CD4-positive, CD25-positive, alpha-beta regulatory T cell (primary cell): ENCODE data around the gene FAM120A. TPM values are rescaled to one million over a fixed set of nuclear protein-coding genes. Genes with fewer than 3 reads are reported as not detected.

Experiments
- ATAC-seq, 2 donors: fragments of 150-1000 bp; cut with Tn5 transposase; one replicate each; pipeline ENCODE4 v1.10.0; 2021; ENCODE audit warnings: low read depth in 2 of 2, moderate number of reproducible peaks in 2 of 2, moderate library complexity in 1 of 2
- DNase-seq, 3 donors: peaks; one replicate each; pipeline versions ENCODE4 v3.0.0 to v3.0.0-alpha.2; 2012 to 2022; ENCODE audit warnings: mixed read lengths in 1 of 3
- H3K27ac ChIP-seq: one replicate; pipeline ENCODE4 v1.7.0; 2013; ENCODE audit warnings: mild to moderate bottlenecking, low read length; ENCODE audit not compliant: insufficient read depth, poor library complexity, severe bottlenecking
- H3K27me3 ChIP-seq: one replicate; pipeline ENCODE4 v1.7.0; 2013; ENCODE audit warnings: low read length; ENCODE audit not compliant: control insufficient read depth, insufficient read depth
- H3K36me3 ChIP-seq: one replicate; pipeline ENCODE4 v1.7.0; 2013; ENCODE audit warnings: mild to moderate bottlenecking, low read length, moderate library complexity; ENCODE audit not compliant: control insufficient read depth, insufficient read depth
- H3K4me1 ChIP-seq: 2 replicates; pipeline ENCODE4 v1.7.0; 2013; ENCODE audit warnings: mild to moderate bottlenecking, low read length; ENCODE audit not compliant: insufficient read depth, control insufficient read depth, poor library complexity, severe bottlenecking
- H3K4me3 ChIP-seq: one replicate; pipeline ENCODE4 v1.7.0; 2013; ENCODE audit warnings: low read depth, mild to moderate bottlenecking, low read length, moderate library complexity
- H3K9me3 ChIP-seq, 2 experiments: 1 replicate in 1 of 2; 2 replicates in 1 of 2; pipeline ENCODE4 v1.7.0; 2013; ENCODE audit warnings: low read length in 2 of 2, mild to moderate bottlenecking in 1 of 2, moderate library complexity in 1 of 2; ENCODE audit not compliant: control insufficient read depth in 2 of 2
- H3K27ac Mint-ChIP-seq, 3 donors: one replicate each; pipeline ENCODE4 v1.8.0; 2020 to 2022; ENCODE audit warnings: mild to moderate bottlenecking in 3 of 3, mixed read lengths in 3 of 3, moderate library complexity in 2 of 3
- H3K27me3 Mint-ChIP-seq: one replicate; pipeline ENCODE4 v1.8.0; 2022; ENCODE audit warnings: mild to moderate bottlenecking, mixed read lengths
- H3K36me3 Mint-ChIP-seq: one replicate; pipeline ENCODE4 v1.8.0; 2020; ENCODE audit warnings: mixed read lengths
- H3K4me1 Mint-ChIP-seq, 4 donors: one replicate each; pipeline ENCODE4 v1.8.0; 2020 to 2022; ENCODE audit warnings: mixed read lengths in 4 of 4, mild to moderate bottlenecking in 1 of 4
- H3K4me3 Mint-ChIP-seq, 4 donors: one replicate each; pipeline ENCODE4 v1.8.0; 2020 to 2022; ENCODE audit warnings: mild to moderate bottlenecking in 4 of 4, mixed read lengths in 4 of 4, moderate library complexity in 3 of 4
- H3K9me3 Mint-ChIP-seq, 7 donors: one replicate each; pipeline ENCODE4 v1.8.0; 2020 to 2022; ENCODE audit warnings: mixed read lengths in 7 of 7, mild to moderate bottlenecking in 3 of 7, moderate library complexity in 2 of 7
- polyA plus RNA-seq, 4 donors: library from polyadenylated mRNA; unstranded; fragments of 300-500 nt; fragmentation: Illumina TruSeq; gene quantifications; one replicate each; pipeline ENCODE4 v1.2.3, GENCODE V29; 2021
- total RNA-seq: library from RNA; stranded (reverse); gene quantifications from one replicate; pipeline ENCODE4 v1.2.3, GENCODE V29; 2022

Gene FAM120A
- total and polyA plus RNA-seq, 5 donors from 2014 or later, result 11.3 to 95.7 (median 12.9) TPM

GRCh38 chr9:93500571-93501298 lies 49.2 kb downstream of the FAM120A start:
- no peaks in the 10 kb centered on the region for H3K27me3 Mint-ChIP-seq
- H3K27ac ChIP-seq, result peak overlapping the region; percentile 65
- peaks cover 14% of the 10 kb centered on the region for H3K4me1 ChIP-seq
- no peaks in the 10 kb centered on the region for H3K9me3 Mint-ChIP-seq
- DNase-seq, result no peak
- peak overlapping the region; percentile 89 for H3K4me3 ChIP-seq
- H3K9me3 ChIP-seq, result no peaks in the 10 kb centered on the region
- H3K36me3 Mint-ChIP-seq, result peaks cover 67% of the 10 kb centered on the region
- peak overlapping the region; percentile 80 to 90 (median 85) for H3K4me3 Mint-ChIP-seq
- peak overlapping the region; percentile 94 to 97 (median 97) for H3K27ac Mint-ChIP-seq
- H3K36me3 ChIP-seq, result peaks cover 44% of the 10 kb centered on the region
- no peaks in the 10 kb centered on the region for H3K27me3 ChIP-seq
- ATAC-seq, result no peak
- H3K4me1 Mint-ChIP-seq, result peaks cover 38 to 63% (median 41%) of the 10 kb centered on the region in 4 donors

GRCh38 chr9:93501406-93501805 lies 49.9 kb downstream of the FAM120A start:
- peak overlapping the region; percentile 89 for H3K4me3 ChIP-seq

GRCh38 chr9:93503381-93503780 lies 51.9 kb downstream of the FAM120A start:
- peaks cover 14% of the 10 kb centered on the region for H3K4me1 ChIP-seq
- Mint-ChIP-seq H3K9me3 (no peaks in the 10 kb centered on the region), H3K27ac (peak overlapping the region in 1 of 3 donors; percentile 26), H3K27me3 (no peaks in the 10 kb centered on the region), H3K36me3 (peaks cover 70% of the 10 kb centered on the region), H3K4me3 (no peak overlapping the region), H3K4me1 (peaks cover 38 to 80% (median 62%) of the 10 kb centered on the region in 4 donors)
- ATAC-seq (no peak), DNase-seq (no peak)
- no peak overlapping the region for H3K27ac ChIP-seq
- H3K9me3 ChIP-seq, result no peaks in the 10 kb centered on the region
- no peak overlapping the region for H3K4me3 ChIP-seq
- no peaks in the 10 kb centered on the region for H3K27me3 ChIP-seq
- peaks cover 25% of the 10 kb centered on the region for H3K36me3 ChIP-seq

More at GRCh38 chr9:93501406-93501805, 49.9 kb downstream of the FAM120A start:
- DNase-seq (peak in 2 of 3 donors; percentile 33 to 55), ATAC-seq (no peak)
- Histone ChIP-seq H3K4me1 (peaks cover 14% of the 10 kb centered on the region), H3K36me3 (peaks cover 41% of the 10 kb centered on the region), H3K27me3 (no peaks in the 10 kb centered on the region), H3K27ac (peak overlapping the region; percentile 65), H3K9me3 (no peaks in the 10 kb centered on the region)
- no peaks in the 10 kb centered on the region for H3K27me3 Mint-ChIP-seq
- H3K4me1 Mint-ChIP-seq, result peaks cover 38 to 65% (median 45%) of the 10 kb centered on the region in 4 donors
- H3K4me3 Mint-ChIP-seq, result peak overlapping the region; percentile 80 to 90 (median 85)
- peak overlapping the region; percentile 94 to 97 (median 97) for H3K27ac Mint-ChIP-seq
- no peaks in the 10 kb centered on the region for H3K9me3 Mint-ChIP-seq
- H3K36me3 Mint-ChIP-seq, result peaks cover 67% of the 10 kb centered on the region

GRCh38 chr9:93505541-93506132 lies 54.2 kb downstream of the FAM120A start:
- DNase-seq (no peak), ATAC-seq (no peak)
- Mint-ChIP-seq H3K4me1 (peaks cover 33 to 79% (median 66%) of the 10 kb centered on the region in 4 donors), H3K36me3 (peaks cover 56% of the 10 kb centered on the region), H3K9me3 (no peaks in the 10 kb centered on the region), H3K27ac (peak overlapping the region in 2 of 3 donors; percentile 12 to 39), H3K4me3 (no peak overlapping the region), H3K27me3 (no peaks in the 10 kb centered on the region)
- H3K36me3 ChIP-seq, result peaks cover 18% of the 10 kb centered on the region
- H3K4me3 ChIP-seq, result no peak overlapping the region
- H3K4me1 ChIP-seq, result peaks cover 5% of the 10 kb centered on the region
- H3K9me3 ChIP-seq, result no peaks in the 10 kb centered on the region
- H3K27ac ChIP-seq, result no peak overlapping the region
- H3K27me3 ChIP-seq, result no peaks in the 10 kb centered on the region

- peaks cover 24 to 76% (median 66%) of the 10 kb centered on the region in 4 donors for H3K4me1 Mint-ChIP-seq
- H3K27me3 Mint-ChIP-seq, result no peaks in the 10 kb centered on the region
- peaks cover 47% of the 10 kb centered on the region for H3K36me3 Mint-ChIP-seq
These were observed 56.3 kb downstream of the FAM120A start for GRCh38 chr9:93507768-93508167.

GRCh38 chr9:93508207-93508606 lies 56.7 kb downstream of the FAM120A start:
- H3K9me3 Mint-ChIP-seq, result no peaks in the 10 kb centered on the region
- peaks cover 22 to 77% (median 65%) of the 10 kb centered on the region in 4 donors for H3K4me1 Mint-ChIP-seq
- peak overlapping the region; percentile 29 to 87 (median 83) for H3K27ac Mint-ChIP-seq
- H3K9me3 ChIP-seq, result no peaks in the 10 kb centered on the region
- peaks cover 18% of the 10 kb centered on the region for H3K36me3 ChIP-seq
- no peak for ATAC-seq
- peaks cover 44% of the 10 kb centered on the region for H3K36me3 Mint-ChIP-seq
- DNase-seq, result no peak
- no peaks in the 10 kb centered on the region for H3K27me3 ChIP-seq
- H3K27ac ChIP-seq, result no peak overlapping the region
- H3K27me3 Mint-ChIP-seq, result no peaks in the 10 kb centered on the region
- no peak overlapping the region for H3K4me3 Mint-ChIP-seq
- H3K4me3 ChIP-seq, result no peak overlapping the region
- H3K4me1 ChIP-seq, result no peaks in the 10 kb centered on the region

More at GRCh38 chr9:93507768-93508167, 56.3 kb downstream of the FAM120A start:
- Histone ChIP-seq H3K4me1 (no peaks in the 10 kb centered on the region), H3K9me3 (no peaks in the 10 kb centered on the region), H3K27ac (no peak overlapping the region), H3K27me3 (no peaks in the 10 kb centered on the region), H3K36me3 (peaks cover 18% of the 10 kb centered on the region), H3K4me3 (no peak overlapping the region)
- H3K27ac Mint-ChIP-seq, result peak overlapping the region; percentile 29 to 87 (median 83)
- H3K9me3 Mint-ChIP-seq, result no peaks in the 10 kb centered on the region
- H3K4me3 Mint-ChIP-seq, result peak overlapping the region in 2 of 4 donors; percentile 34 to 62
- ATAC-seq (peak in 1 of 2 donors; percentile 25), DNase-seq (peak in 1 of 3 donors; percentile 46)

GRCh38 chr9:93509084-93509483 lies 57.6 kb downstream of the FAM120A start:
- Histone ChIP-seq H3K9me3 (no peaks in the 10 kb centered on the region), H3K36me3 (peaks cover 24% of the 10 kb centered on the region), H3K27me3 (no peaks in the 10 kb centered on the region), H3K4me3 (no peak overlapping the region), H3K27ac (no peak overlapping the region), H3K4me1 (no peaks in the 10 kb centered on the region)
- Mint-ChIP-seq H3K27ac (peak overlapping the region in 2 of 3 donors; percentile 29 to 31), H3K9me3 (no peaks in the 10 kb centered on the region), H3K27me3 (no peaks in the 10 kb centered on the region), H3K4me1 (peaks cover 14 to 77% (median 61%) of the 10 kb centered on the region in 4 donors), H3K36me3 (peaks cover 44% of the 10 kb centered on the region), H3K4me3 (no peak overlapping the region)
- ATAC-seq, result no peak
- no peak for DNase-seq
